Measurements from ENCODE around the gene DGCR2. TPM values are rescaled to one million over a fixed set of nuclear protein-coding genes. Genes with fewer than 3 reads are reported as not detected.

DGCR2 gene
- total RNA-seq, 2 experiments from 2014 or later: 38.7 to 39.0 TPM

GRCh38 chr22:19151329-19152191 lies 29.3 kb upstream of the DGCR2 start:
- Mint-ChIP-seq H3K4me3 (peak overlapping the region; percentile 53), H3K36me3 (ENCODE audit: low read depth) (peaks cover 4% of the 10 kb centered on the region), H3K4me1 (peaks cover 9% of the 10 kb centered on the region), H3K27ac (no peak overlapping the region), H3K27me3 (peaks cover 49% of the 10 kb centered on the region), H3K9me3 (no peaks in the 10 kb centered on the region)
- ChIA-PET CTCF (no interaction called here), POLR2A (no interaction called here)
- DNase-seq: no peak

GRCh38 chr22:19150482-19151328 lies 28.5 kb upstream of the DGCR2 start:
- ChIA-PET CTCF (no interaction called here), POLR2A (no interaction called here)
- peaks cover 4% of the 10 kb centered on the region for H3K36me3 Mint-ChIP-seq (ENCODE audit: low read depth)
- no peaks in the 10 kb centered on the region for H3K9me3 Mint-ChIP-seq
- DNase-seq: no peak
- H3K4me1 Mint-ChIP-seq: peaks cover 9% of the 10 kb centered on the region
- no peak overlapping the region for H3K27ac Mint-ChIP-seq
- peak overlapping the region; percentile 53 for H3K4me3 Mint-ChIP-seq
- peaks cover 52% of the 10 kb centered on the region for H3K27me3 Mint-ChIP-seq

- Mint-ChIP-seq H3K9me3 (no peaks in the 10 kb centered on the region), H3K36me3 (ENCODE audit: low read depth) (peaks cover 4% of the 10 kb centered on the region), H3K4me1 (peaks cover 9% of the 10 kb centered on the region), H3K27ac (no peak within 1 kb of the TSS), H3K27me3 (peaks cover 52% of the 10 kb centered on the region), H3K4me3 (peak within 1 kb of the TSS; percentile 60)
- CTCF ChIA-PET: interaction anchor here (0.6 kb wide), 1 partner anchor 333 kb away, joined by 3 read pairs; no protein-coding TSS in a partner anchor
- POLR2A ChIA-PET: no interaction called here
- no peak for DNase-seq
Measured at GRCh38 chr22:19149991-19150390, 27.8 kb upstream of the DGCR2 start, which contains the start of gene GSC2. TSS of gene GSC2 (minus strand) at chr22:19150292. CDS start at chr22:19150283, 9 bp downstream.

- H3K4me1 Mint-ChIP-seq: peaks cover 15% of the 10 kb centered on the region
- H3K9me3 Mint-ChIP-seq: no peaks in the 10 kb centered on the region
- no peak overlapping the region for H3K27ac Mint-ChIP-seq
- H3K36me3 Mint-ChIP-seq (ENCODE audit: low read depth): peaks cover 6% of the 10 kb centered on the region
- peak; percentile 67 for DNase-seq
- POLR2A ChIA-PET: no interaction called here
- H3K27me3 Mint-ChIP-seq: peaks cover 52% of the 10 kb centered on the region
- peak overlapping the region; percentile 60 for H3K4me3 Mint-ChIP-seq
- CTCF ChIA-PET: interaction anchor here (0.6 to 1.3 kb wide), 2 partner anchors 25 to 333 kb away, joined by 3 to 5 read pairs; no protein-coding TSS in a partner anchor
Measured at GRCh38 chr22:19149047-19149883, 27.1 kb upstream of the DGCR2 start.

- ChIA-PET CTCF (interaction anchor here (1.3 kb wide), 1 partner anchor 26 kb away, joined by 5 read pairs; no protein-coding TSS in a partner anchor), POLR2A (no interaction called here)
- Mint-ChIP-seq H3K27me3 (peaks cover 49% of the 10 kb centered on the region), H3K9me3 (no peaks in the 10 kb centered on the region), H3K4me3 (no peak overlapping the region), H3K27ac (no peak overlapping the region), H3K36me3 (ENCODE audit: low read depth) (peaks cover 6% of the 10 kb centered on the region), H3K4me1 (peaks cover 21% of the 10 kb centered on the region)
- no peak for DNase-seq
Measured at GRCh38 chr22:19148417-19149046, 26.3 kb upstream of the DGCR2 start.

- no peak for DNase-seq
- ChIA-PET CTCF (interaction anchor here (0.9 kb wide), 1 partner anchor 31 kb away, joined by 4 read pairs; the partner anchor contains the start of gene SLC25A1), POLR2A (no interaction called here)
- H3K27ac Mint-ChIP-seq: no peak overlapping the region
- peaks cover 43% of the 10 kb centered on the region for H3K27me3 Mint-ChIP-seq
- no peaks in the 10 kb centered on the region for H3K9me3 Mint-ChIP-seq
- peaks cover 6% of the 10 kb centered on the region for H3K36me3 Mint-ChIP-seq (ENCODE audit: low read depth)
- peaks cover 28% of the 10 kb centered on the region for H3K4me1 Mint-ChIP-seq
- H3K4me3 Mint-ChIP-seq: no peak overlapping the region
Measured at GRCh38 chr22:19147195-19147780, 25.1 kb upstream of the DGCR2 start.

GRCh38 chr22:19146215-19146968 lies 24.2 kb upstream of the DGCR2 start:
- H3K4me1 Mint-ChIP-seq: peaks cover 28% of the 10 kb centered on the region
- peaks cover 34% of the 10 kb centered on the region for H3K27me3 Mint-ChIP-seq
- peaks cover 11% of the 10 kb centered on the region for H3K36me3 Mint-ChIP-seq (ENCODE audit: low read depth)
- ChIA-PET POLR2A (no interaction called here), CTCF (interaction anchor here (0.9 kb wide), 1 partner anchor 32 kb away, joined by 4 read pairs; the partner anchor contains the start of gene SLC25A1)
- no peak for DNase-seq
- H3K9me3 Mint-ChIP-seq: no peaks in the 10 kb centered on the region
- no peak overlapping the region for H3K27ac Mint-ChIP-seq
- H3K4me3 Mint-ChIP-seq: no peak overlapping the region

GRCh38 chr22:19143967-19144400 lies 21.8 kb upstream of the DGCR2 start:
- Mint-ChIP-seq H3K27me3 (peaks cover 22% of the 10 kb centered on the region), H3K9me3 (no peaks in the 10 kb centered on the region), H3K27ac (peak overlapping the region; percentile 97), H3K4me1 (peaks cover 19% of the 10 kb centered on the region), H3K4me3 (peak overlapping the region; percentile 99), H3K36me3 (ENCODE audit: low read depth) (peaks cover 14% of the 10 kb centered on the region)
- POLR2A ChIA-PET: interaction anchor here (0.6 to 1.7 kb wide), 2 partner anchors 22 to 174 kb away, joined by 4 to 7 read pairs; partner anchors contain the start of gene DGCR2
- peak; percentile 55 for DNase-seq
- CTCF ChIA-PET: interaction anchor here (0.5 to 2.5 kb wide), 14 partner anchors 10 to 486 kb away, joined by 3 to 10 read pairs (median 6); partner anchors contain the start of gene SLC25A1

- Mint-ChIP-seq H3K4me1 (peaks cover 19% of the 10 kb centered on the region), H3K27ac (peak overlapping the region; percentile 97), H3K4me3 (peak overlapping the region; percentile 99), H3K9me3 (no peaks in the 10 kb centered on the region), H3K27me3 (peaks cover 17% of the 10 kb centered on the region), H3K36me3 (ENCODE audit: low read depth) (peaks cover 15% of the 10 kb centered on the region)
- POLR2A ChIA-PET: interaction anchor here (1.7 kb wide), 1 partner anchor 21 kb away, joined by 7 read pairs; the partner anchor contains the start of gene DGCR2
- DNase-seq: no peak
- CTCF ChIA-PET: interaction anchor here (0.5 to 2.5 kb wide), 5 partner anchors 10 to 77 kb away, joined by 3 to 8 read pairs (median 6); partner anchors contain the start of gene SLC25A1
Measured at GRCh38 chr22:19143212-19143611, 21.0 kb upstream of the DGCR2 start.

- DNase-seq: no peak
Measured at GRCh38 chr22:19142394-19142793, 20.2 kb upstream of the DGCR2 start.

GRCh38 chr22:19139974-19140373 lies 17.8 kb upstream of the DGCR2 start:
- no peaks in the 10 kb centered on the region for H3K9me3 Mint-ChIP-seq
- peaks cover 19% of the 10 kb centered on the region for H3K4me1 Mint-ChIP-seq
- CTCF ChIA-PET: no interaction called here
- no peaks in the 10 kb centered on the region for H3K27me3 Mint-ChIP-seq
- no peak for DNase-seq
- POLR2A ChIA-PET: no interaction called here
- peaks cover 34% of the 10 kb centered on the region for H3K36me3 Mint-ChIP-seq (ENCODE audit: low read depth)
- no peak overlapping the region for H3K27ac Mint-ChIP-seq
- no peak overlapping the region for H3K4me3 Mint-ChIP-seq

More at GRCh38 chr22:19142394-19142793, 20.2 kb upstream of the DGCR2 start:
- CTCF ChIA-PET: no interaction called here
- Mint-ChIP-seq H3K9me3 (no peaks in the 10 kb centered on the region), H3K4me1 (peaks cover 19% of the 10 kb centered on the region), H3K27me3 (peaks cover 10% of the 10 kb centered on the region), H3K36me3 (ENCODE audit: low read depth) (peaks cover 18% of the 10 kb centered on the region), H3K4me3 (peak overlapping the region; percentile 51), H3K27ac (peak overlapping the region; percentile 50)
- POLR2A ChIA-PET: no interaction called here
